AG09309 (cell line): ENCODE data around the gene AKR7A3.
A peak's percentile ranks its signal among the peaks of the same experiment; 100 is the strongest.
"Not testable (repeated sequence)": the region's sequence is repeated elsewhere in the genome, so short reads cannot be mapped to it uniquely, and the experiment has no call there.

Experiments
- DNase-seq: peaks from one replicate; pipeline ENCODE4 v3.0.0-alpha.2; 2010; ENCODE audit warnings: low read depth
- H3K4me3 ChIP-seq: 2 replicates; pipeline ENCODE4 v1.5.1; 2011; ENCODE audit warnings: mild to moderate bottlenecking, low read depth, low read length, moderate library complexity; ENCODE audit not compliant: control insufficient read depth
- CTCF ChIP-seq: IDR thresholded peaks from 2 replicates; pipeline ENCODE4 v1.5.1; 2011; ENCODE audit warnings: mild to moderate bottlenecking, low read depth, low read length, inconsistent platforms; ENCODE audit not compliant: insufficient read depth, control insufficient read depth; ENCODE audit errors: missing control alignments

The AKR7A3 gene

GRCh38 chr1:19288324-19289241 is at the start of gene AKR7A3:
Gene AKR7A3 (minus strand): TSS chr1:19288770. CDS start chr1:19288709, 61 bp downstream.
- peak within 1 kb of the TSS; percentile 33 for H3K4me3 ChIP-seq
- not testable (repeated sequence) for DNase-seq

- no peak for DNase-seq
- no peak overlapping the region for H3K4me3 ChIP-seq
- no peak for TF ChIP-seq CTCF
These were observed 49.8 kb upstream of the AKR7A3 start for GRCh38 chr1:19338323-19338762.

- no peak overlapping the region for H3K4me3 ChIP-seq
- no peak for DNase-seq
- no peak for TF ChIP-seq CTCF
These were observed 48.7 kb upstream of the AKR7A3 start for GRCh38 chr1:19337289-19337688.

GRCh38 chr1:19336543-19336942 is 48.0 kb upstream of the AKR7A3 start:
- DNase-seq = no peak
- no peak for TF ChIP-seq CTCF
- no peak overlapping the region for H3K4me3 ChIP-seq

- no peak overlapping the region for H3K4me3 ChIP-seq
- no peak for TF ChIP-seq CTCF
- no peak for DNase-seq
These were observed 45.2 kb upstream of the AKR7A3 start for GRCh38 chr1:19333587-19334354.

GRCh38 chr1:19332832-19333231 is 44.3 kb upstream of the AKR7A3 start:
- TF ChIP-seq CTCF = no peak
- DNase-seq = no peak
- no peak overlapping the region for H3K4me3 ChIP-seq

GRCh38 chr1:19331262-19331878 is 42.8 kb upstream of the AKR7A3 start:
- no peak for TF ChIP-seq CTCF
- no peak overlapping the region for H3K4me3 ChIP-seq
- DNase-seq = no peak
